Cardiac muscle cell (in vitro differentiated cells and primary cell): ENCODE results near the gene VSTM2B. TPM values are rescaled to one million over a fixed set of nuclear protein-coding genes. Genes with fewer than 3 reads are reported as not detected.

Experiments used
- DNase-seq, 2 donors: peaks; one replicate each; pipeline versions ENCODE4 v3.0.0 to v3.0.0-alpha.2; 2010 to 2017; ENCODE audit warnings: low read depth in 1 of 2, low spot score in 1 of 2
- H3K27ac ChIP-seq: fragments of 200-600 bp; sonication (generic); 2 replicates; pipeline ENCODE4 v1.5.1; 2016
- H3K27me3 ChIP-seq: fragments of 200-600 bp; sonication (generic); 2 replicates; pipeline ENCODE4 v1.6.0; 2016; ENCODE audit warnings: control low read depth
- H3K36me3 ChIP-seq: fragments of 200-600 bp; sonication (generic); 2 replicates; pipeline ENCODE4 v1.5.1; 2016; ENCODE audit warnings: control low read depth
- H3K4me1 ChIP-seq: fragments of 200-600 bp; sonication (generic); 2 replicates; pipeline ENCODE4 v1.8.1; 2017; ENCODE audit warnings: low read depth, mild to moderate bottlenecking, mixed run types
- H3K4me3 ChIP-seq: fragments of 200-600 bp; sonication (generic); 2 replicates; pipeline ENCODE4 v1.5.1; 2016; ENCODE audit warnings: mild to moderate bottlenecking
- H3K9me3 ChIP-seq: fragments of 200-600 bp; sonication (generic); 2 replicates; pipeline ENCODE4 v1.5.1; 2017; ENCODE audit warnings: low read depth, mild to moderate bottlenecking, control low read depth
- CTCF ChIP-seq: IDR thresholded peaks from 2 replicates; pipeline ENCODE4 v1.5.1; 2012; ENCODE audit warnings: low read depth, mild to moderate bottlenecking, low read length
- polyA plus RNA-seq: library from polyadenylated mRNA; unstranded; fragments of >200 nt; fragmentation: Nextera tagmentation; extraction: Ambion mirVana; gene quantifications from 2 replicates; pipeline ENCODE4 v1.2.1, GENCODE V29; 2016
- total RNA-seq: library from RNA; depleted of rRNA; stranded (reverse); fragments of >200 nt; gene quantifications from 2 replicates; pipeline ENCODE4 v1.2.3, GENCODE V29; 2016

VSTM2B gene
- total and polyA plus RNA-seq, 2 experiments from 2014 or later = 0.39 TPM; not detected in 1

GRCh38 chr19:29521291-29522075 lies 4.3 kb upstream of the VSTM2B start:
- Histone ChIP-seq H3K27me3 (peaks cover 94% of the 10 kb centered on the region), H3K4me3 (no peak overlapping the region), H3K9me3 (no peaks in the 10 kb centered on the region), H3K27ac (no peak overlapping the region), H3K36me3 (no peaks in the 10 kb centered on the region), H3K4me1 (peaks cover 4% of the 10 kb centered on the region)
- DNase-seq = no peak
- TF ChIP-seq CTCF = no peak

- H3K27ac ChIP-seq = no peak overlapping the region
- H3K27me3 ChIP-seq = peaks cover 98% of the 10 kb centered on the region
- H3K4me1 ChIP-seq = peaks cover 8% of the 10 kb centered on the region
- H3K4me3 ChIP-seq = no peak overlapping the region
- no peaks in the 10 kb centered on the region for H3K9me3 ChIP-seq
- H3K36me3 ChIP-seq = no peaks in the 10 kb centered on the region
- no peak for TF ChIP-seq CTCF
- no peak for DNase-seq
These were observed 2.2 kb upstream of the VSTM2B start for GRCh38 chr19:29523568-29523967.

- H3K4me1 ChIP-seq = peaks cover 8% of the 10 kb centered on the region
- no peaks in the 10 kb centered on the region for H3K36me3 ChIP-seq
- no peak overlapping the region for H3K27ac ChIP-seq
- peaks cover 100% of the 10 kb centered on the region for H3K27me3 ChIP-seq
- TF ChIP-seq CTCF = no peak
- no peak for DNase-seq
- no peaks in the 10 kb centered on the region for H3K9me3 ChIP-seq
- H3K4me3 ChIP-seq = no peak overlapping the region
These were observed 1.4 kb upstream of the VSTM2B start for GRCh38 chr19:29524201-29524911.

- DNase-seq = no peak
- H3K27ac ChIP-seq = no peak overlapping the region
- peak overlapping the region; percentile 18 for H3K4me3 ChIP-seq
- H3K9me3 ChIP-seq = no peaks in the 10 kb centered on the region
- H3K4me1 ChIP-seq = peaks cover 8% of the 10 kb centered on the region
- peaks cover 100% of the 10 kb centered on the region for H3K27me3 ChIP-seq
- TF ChIP-seq CTCF = no peak
- H3K36me3 ChIP-seq = no peaks in the 10 kb centered on the region
These were observed 622 bp upstream of the VSTM2B start for GRCh38 chr19:29524912-29525831.

- Histone ChIP-seq H3K27me3 (peaks cover 100% of the 10 kb centered on the region), H3K4me1 (peaks cover 8% of the 10 kb centered on the region), H3K36me3 (no peaks in the 10 kb centered on the region), H3K9me3 (no peaks in the 10 kb centered on the region), H3K4me3 (peak overlapping the region; percentile 18), H3K27ac (no peak overlapping the region)
- peak; percentile 4 for TF ChIP-seq CTCF
- no peak for DNase-seq
These were observed 1.1 kb downstream of the VSTM2B start for GRCh38 chr19:29526730-29527499.
